ENCODE results near the gene FN1. TPM values are rescaled to one million over a fixed set of nuclear protein-coding genes. Genes with fewer than 3 reads are reported as not detected.

FN1 gene
- polyA plus RNA-seq, 2 of the 4 experiments (the other 2 are of a cell fraction), result 203 to 500 TPM

DNA sequence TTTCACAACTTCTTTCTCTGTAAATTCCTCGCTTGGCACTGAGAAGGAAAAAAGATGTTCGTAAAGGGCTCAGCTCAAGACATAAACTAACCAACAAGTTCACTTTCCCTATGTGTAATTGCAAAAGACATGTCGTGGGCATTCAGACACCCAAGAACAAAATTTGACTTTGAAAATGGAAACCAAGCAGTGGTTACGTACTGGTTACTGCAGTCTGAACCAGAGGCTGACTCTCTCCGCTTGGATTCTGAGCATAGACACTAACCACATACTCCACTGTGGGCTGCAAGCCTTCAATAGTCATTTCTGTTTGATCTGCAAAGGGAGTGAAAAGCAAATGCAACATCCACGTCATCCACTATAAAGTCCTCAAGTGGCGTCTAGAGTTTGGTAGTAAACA, 53.9 kb downstream of the FN1 start:
- 97% methylated on average over 7 of the region's 7 CpGs for WGBS (ENCODE audit: missing lambda C conversion rate)
- TF ChIP-seq ZC3H11A (IDR thresholded peaks at IDR 0.05) (no peak), JUNB (IDR thresholded peaks at IDR 0.05) (no peak), MAZ (IDR thresholded peaks at IDR 0.05; ENCODE audit: borderline replicate concordance, low read depth, low read length) (no peak), HDAC2 (IDR thresholded peaks at IDR 0.05) (no peak), CBX2 (IDR thresholded peaks at IDR 0.05; ENCODE audit: borderline replicate concordance, low read depth) (no peak), KDM5A (IDR thresholded peaks at IDR 0.05) (no peak), CBX8 (IDR thresholded peaks at IDR 0.05) (no peak), CHD2 (IDR thresholded peaks at IDR 0.05; ENCODE audit: low read length, partially characterized antibody) (no peak), FOSL2 (IDR thresholded peaks at IDR 0.05) (no peak), FOSL2 (CRISPR knock-in tag; IDR thresholded peaks at IDR 0.05) (no peak), HOXB5 (CRISPR knock-in tag; IDR thresholded peaks at IDR 0.05) (no peak), ZFP36 (IDR thresholded peaks at IDR 0.05; ENCODE audit: borderline replicate concordance, partially characterized antibody) (no peak), FOSB (CRISPR knock-in tag; IDR thresholded peaks at IDR 0.05) (no peak), RFX5 (IDR thresholded peaks at IDR 0.05) (no peak), NPAS2 (CRISPR knock-in tag; IDR thresholded peaks at IDR 0.05; ENCODE audit: borderline replicate concordance) (no peak)
- CTCF ChIA-PET, result interaction anchor here (0.9 to 1.2 kb wide), 2 partner anchors 10 to 23 kb away, joined by 3 read pairs; no protein-coding TSS in a partner anchor
- H3K4me1 ChIP-seq, result no peaks in the 10 kb centered on the region
- no peak overlapping the region for H3K27ac ChIP-seq
- ATAC-seq (no peak), DNase-seq (ENCODE audit: low read depth in 1 of 2, low spot score in 1 of 2) (no peak), FAIRE-seq (no peak)
- no peaks in the 10 kb centered on the region for H3K9me3 ChIP-seq
- no peak overlapping the region for H3K4me2 ChIP-seq
- POLR2A ChIA-PET, result no interaction called here
- no peak overlapping the region for H3K4me3 ChIP-seq

DNA sequence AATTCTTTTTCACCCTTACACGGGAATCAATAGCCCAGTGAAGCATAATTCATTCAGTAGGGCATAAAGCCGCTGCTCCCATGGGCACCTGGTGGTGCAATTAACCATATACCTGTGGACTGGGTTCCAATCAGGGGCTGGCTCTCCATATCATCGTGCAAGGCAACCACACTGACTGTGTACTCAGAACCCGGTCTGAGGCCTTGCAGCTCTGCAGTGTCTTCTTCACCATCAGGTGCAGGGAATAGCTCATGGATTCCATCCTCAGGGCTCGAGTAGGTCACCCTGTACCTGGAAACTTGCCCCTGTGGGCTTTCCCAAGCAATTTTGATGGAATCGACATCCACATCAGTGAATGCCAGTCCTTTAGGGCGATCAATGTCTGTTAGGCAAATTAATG, 55.2 kb downstream of the FN1 start:
- no peak for FAIRE-seq

DNA sequence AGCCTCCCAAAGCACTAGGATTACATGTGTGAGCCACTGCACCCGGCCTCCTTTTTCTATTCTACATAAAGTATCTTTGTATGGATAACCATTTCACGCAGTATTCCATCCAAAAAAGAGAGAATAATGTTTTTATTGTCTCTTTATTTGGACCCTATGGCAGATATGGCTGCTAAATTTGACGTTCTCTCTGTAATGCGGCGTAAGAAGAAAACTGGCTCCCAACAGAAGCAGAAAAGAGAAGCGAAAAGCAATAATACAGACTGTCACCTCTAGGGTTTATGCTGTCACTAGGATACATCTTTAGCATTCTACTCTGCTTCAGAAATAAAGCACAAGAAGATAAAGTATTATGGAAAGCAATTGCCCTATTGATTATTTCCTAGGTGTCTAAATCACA, 55.9 kb downstream of the FN1 start:
- no peak overlapping the region for H3K27ac ChIP-seq
- no peak overlapping the region for H3K4me3 ChIP-seq
- DNase-seq (ENCODE audit: low read depth in 1 of 2, low spot score in 1 of 2) (no peak), FAIRE-seq (no peak), ATAC-seq (no peak)
- H3K4me2 ChIP-seq, result no peak overlapping the region
- ChIA-PET POLR2A (no interaction called here), CTCF (interaction anchor here (0.7 to 1.9 kb wide), 6 partner anchors 11 to 551 kb away, joined by 3 to 6 read pairs (median 3); no protein-coding TSS in a partner anchor)
- no peaks in the 10 kb centered on the region for H3K4me1 ChIP-seq
- WGBS (ENCODE audit: missing lambda C conversion rate), result 89% methylated on average over 6 of the region's 6 CpGs
- no peaks in the 10 kb centered on the region for H3K9me3 ChIP-seq
- TF ChIP-seq NFE2L2 (conservative IDR thresholded peaks at IDR 0.05; ENCODE audit: low read length) (no peak), ZC3H11A (IDR thresholded peaks at IDR 0.05) (no peak), EHMT2 (IDR thresholded peaks at IDR 0.05; ENCODE audit: low read depth) (no peak), CHD4 (IDR thresholded peaks at IDR 0.05; ENCODE audit: borderline replicate concordance) (no peak), ZFP36 (IDR thresholded peaks at IDR 0.05; ENCODE audit: borderline replicate concordance, partially characterized antibody) (no peak), CBX8 (IDR thresholded peaks at IDR 0.05) (no peak), EHF (CRISPR knock-in tag; IDR thresholded peaks at IDR 0.05) (no peak), ESRRA (IDR thresholded peaks at IDR 0.05; ENCODE audit: borderline replicate concordance, low read length) (no peak), SMC3 (IDR thresholded peaks at IDR 0.05) (no peak), MYC (IDR thresholded peaks at IDR 0.05; ENCODE audit: borderline replicate concordance, low read length) (no peak), JUN (IDR thresholded peaks at IDR 0.05) (no peak), SREBF2 (IDR thresholded peaks at IDR 0.05) (no peak), MAFK (IDR thresholded peaks at IDR 0.05; ENCODE audit: partially characterized antibody) (no peak), FOSB (CRISPR knock-in tag; IDR thresholded peaks at IDR 0.05) (no peak), CBX2 (IDR thresholded peaks at IDR 0.05; ENCODE audit: borderline replicate concordance, low read depth) (no peak)
- TF ChIP-seq, protein P1, sequence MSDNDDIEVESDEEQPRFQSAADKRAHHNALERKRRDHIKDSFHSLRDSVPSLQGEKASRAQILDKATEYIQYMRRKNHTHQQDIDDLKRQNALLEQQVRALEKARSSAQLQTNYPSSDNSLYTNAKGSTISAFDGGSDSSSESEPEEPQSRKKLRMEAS (IDR thresholded peaks at IDR 0.05), result no peak

More for the DNA sequence above, 55.2 kb downstream of the FN1 start:
- ChIA-PET CTCF (interaction anchor here (1.0 to 1.9 kb wide), 3 partner anchors 10 to 551 kb away, joined by 3 to 4 read pairs (median 3); no protein-coding TSS in a partner anchor), POLR2A (no interaction called here)
- Histone ChIP-seq H3K4me1 (no peaks in the 10 kb centered on the region), H3K4me3 (no peak overlapping the region), H3K4me2 (no peak overlapping the region), H3K27ac (no peak overlapping the region), H3K9me3 (no peaks in the 10 kb centered on the region)
- DNase-seq (ENCODE audit: low read depth in 1 of 2, low spot score in 1 of 2), result no peak
- TF ChIP-seq ZNF302 (CRISPR knock-in tag; IDR thresholded peaks at IDR 0.05) (no peak), RAD21 (conservative IDR thresholded peaks at IDR 0.05 in 1 of 2, IDR thresholded peaks at IDR 0.05 in 1 of 2) (no peak), RNF2 (IDR thresholded peaks at IDR 0.05; ENCODE audit: borderline replicate concordance, low read depth) (no peak)
- 90% methylated on average over 7 of the region's 7 CpGs for WGBS (ENCODE audit: missing lambda C conversion rate)
- ATAC-seq, result no peak; a peak in 1 of 6 replicates

Measured in A549 (cell line).